MG63 (cell line): ENCODE data around the gene NME7. TPM values are rescaled to one million over a fixed set of nuclear protein-coding genes. Genes with fewer than 3 reads are reported as not detected.

Experiments used
- DNase-seq: peaks from one replicate; pipeline ENCODE4 v3.0.0-alpha.2; 2020
- H3K27me3 ChIP-seq: fragments of 250-450 bp; sonication (Bioruptor Pico); 2 replicates; pipeline ENCODE4 v1.5.1; 2020; ENCODE audit warnings: mild to moderate bottlenecking, moderate library complexity
- H3K36me3 ChIP-seq: fragments of 250-450 bp; sonication (Bioruptor Pico); 2 replicates; pipeline ENCODE4 v1.5.1; 2020; ENCODE audit warnings: mild to moderate bottlenecking, moderate library complexity
- H3K4me3 ChIP-seq: fragments of 250-450 bp; sonication (Bioruptor Pico); 2 replicates; pipeline ENCODE4 v1.5.1; 2020; ENCODE audit warnings: mild to moderate bottlenecking, moderate library complexity
- H3K9me3 ChIP-seq: fragments of 250-450 bp; sonication (Bioruptor Pico); 2 replicates; pipeline ENCODE4 v1.5.1; 2020; ENCODE audit warnings: mild to moderate bottlenecking, moderate library complexity
- total RNA-seq: library from RNA; depleted of rRNA; stranded (reverse); fragments of >200 nt; shearing (Covaris generic); gene quantifications from 2 replicates; pipeline ENCODE4 v1.2.3, GENCODE V29; 2014; ENCODE audit warnings: low replicate concordance

The NME7 gene
- total RNA-seq, 1 experiment from 2014 or later, result 10.0 TPM

- Histone ChIP-seq H3K9me3 (no peaks in the 10 kb centered on the region), H3K36me3 (no peaks in the 10 kb centered on the region), H3K27me3 (peaks cover 17% of the 10 kb centered on the region), H3K4me3 (no peak overlapping the region)
- no peak for DNase-seq
Observed at GRCh38 chr1:169103480-169103893, 264.1 kb downstream of the NME7 start.

- Histone ChIP-seq H3K4me3 (no peak overlapping the region), H3K36me3 (no peaks in the 10 kb centered on the region), H3K27me3 (peaks cover 17% of the 10 kb centered on the region), H3K9me3 (no peaks in the 10 kb centered on the region)
- no peak for DNase-seq
Observed at GRCh38 chr1:169103002-169103401, 264.6 kb downstream of the NME7 start.

- peaks cover 17% of the 10 kb centered on the region for H3K27me3 ChIP-seq
- H3K36me3 ChIP-seq, result no peaks in the 10 kb centered on the region
- DNase-seq, result peak; percentile 85
- H3K4me3 ChIP-seq, result no peak overlapping the region
- H3K9me3 ChIP-seq, result no peaks in the 10 kb centered on the region
Observed at GRCh38 chr1:169102567-169102966, 265.0 kb downstream of the NME7 start.

- Histone ChIP-seq H3K9me3 (no peaks in the 10 kb centered on the region), H3K4me3 (no peak overlapping the region), H3K36me3 (no peaks in the 10 kb centered on the region), H3K27me3 (peaks cover 15% of the 10 kb centered on the region)
- no peak for DNase-seq
Observed at GRCh38 chr1:169100651-169101088, 266.9 kb downstream of the NME7 start.

- DNase-seq, result no peak
Observed at GRCh38 chr1:169100208-169100607, 267.4 kb downstream of the NME7 start.

GRCh38 chr1:169099561-169099960 lies 268.0 kb downstream of the NME7 start:
- H3K36me3 ChIP-seq, result no peaks in the 10 kb centered on the region
- DNase-seq, result no peak
- H3K9me3 ChIP-seq, result no peaks in the 10 kb centered on the region
- H3K27me3 ChIP-seq, result peaks cover 4% of the 10 kb centered on the region
- H3K4me3 ChIP-seq, result no peak overlapping the region

More at GRCh38 chr1:169100208-169100607, 267.4 kb downstream of the NME7 start:
- Histone ChIP-seq H3K27me3 (peaks cover 11% of the 10 kb centered on the region), H3K9me3 (no peaks in the 10 kb centered on the region), H3K36me3 (no peaks in the 10 kb centered on the region), H3K4me3 (no peak overlapping the region)

- Histone ChIP-seq H3K4me3 (no peak overlapping the region), H3K9me3 (no peaks in the 10 kb centered on the region), H3K27me3 (no peaks in the 10 kb centered on the region; the same call in 1 of the 2 replicates), H3K36me3 (no peaks in the 10 kb centered on the region)
- no peak for DNase-seq
Observed at GRCh38 chr1:169098380-169098779, 269.2 kb downstream of the NME7 start.

GRCh38 chr1:169094897-169095569 lies 272.6 kb downstream of the NME7 start:
- Histone ChIP-seq H3K36me3 (no peaks in the 10 kb centered on the region), H3K4me3 (no peak overlapping the region), H3K27me3 (no peaks in the 10 kb centered on the region), H3K9me3 (no peaks in the 10 kb centered on the region)
- no peak for DNase-seq

GRCh38 chr1:169092399-169092798 lies 275.2 kb downstream of the NME7 start:
- DNase-seq, result no peak
- H3K4me3 ChIP-seq, result no peak overlapping the region
- H3K36me3 ChIP-seq, result no peaks in the 10 kb centered on the region
- no peaks in the 10 kb centered on the region for H3K27me3 ChIP-seq
- no peaks in the 10 kb centered on the region for H3K9me3 ChIP-seq

- Histone ChIP-seq H3K9me3 (no peaks in the 10 kb centered on the region), H3K27me3 (no peaks in the 10 kb centered on the region), H3K4me3 (no peak overlapping the region), H3K36me3 (no peaks in the 10 kb centered on the region)
- no peak for DNase-seq
Observed at GRCh38 chr1:169091480-169091941, 276.1 kb downstream of the NME7 start.

- Histone ChIP-seq H3K9me3 (no peaks in the 10 kb centered on the region), H3K4me3 (no peak overlapping the region), H3K27me3 (no peaks in the 10 kb centered on the region), H3K36me3 (no peaks in the 10 kb centered on the region)
- DNase-seq, result no peak
Observed at GRCh38 chr1:169090900-169091311, 276.7 kb downstream of the NME7 start.

GRCh38 chr1:169090308-169090899 lies 277.2 kb downstream of the NME7 start:
- no peak for DNase-seq
- H3K4me3 ChIP-seq, result no peak overlapping the region
- no peaks in the 10 kb centered on the region for H3K27me3 ChIP-seq
- no peaks in the 10 kb centered on the region for H3K9me3 ChIP-seq
- H3K36me3 ChIP-seq, result no peaks in the 10 kb centered on the region

GRCh38 chr1:169089776-169090175 lies 277.8 kb downstream of the NME7 start:
- DNase-seq, result no peak
- no peaks in the 10 kb centered on the region for H3K36me3 ChIP-seq
- H3K9me3 ChIP-seq, result no peaks in the 10 kb centered on the region
- no peaks in the 10 kb centered on the region for H3K27me3 ChIP-seq
- H3K4me3 ChIP-seq, result no peak overlapping the region

- Histone ChIP-seq H3K9me3 (no peaks in the 10 kb centered on the region), H3K27me3 (no peaks in the 10 kb centered on the region), H3K4me3 (no peak overlapping the region), H3K36me3 (no peaks in the 10 kb centered on the region)
- DNase-seq, result no peak
Observed at GRCh38 chr1:169087876-169088275, 279.7 kb downstream of the NME7 start.

- Histone ChIP-seq H3K4me3 (no peak overlapping the region), H3K9me3 (no peaks in the 10 kb centered on the region), H3K36me3 (no peaks in the 10 kb centered on the region), H3K27me3 (no peaks in the 10 kb centered on the region)
- no peak for DNase-seq
Observed at GRCh38 chr1:169086603-169087455, 280.8 kb downstream of the NME7 start.

- no peak for DNase-seq
- Histone ChIP-seq H3K36me3 (no peaks in the 10 kb centered on the region), H3K9me3 (no peaks in the 10 kb centered on the region), H3K4me3 (no peak overlapping the region), H3K27me3 (no peaks in the 10 kb centered on the region)
Observed at GRCh38 chr1:169085911-169086310, 281.7 kb downstream of the NME7 start.
